ENCODE data around the gene CFAP58. TPM values are rescaled to one million over a fixed set of nuclear protein-coding genes. Genes with fewer than 3 reads are reported as not detected.

CFAP58 gene
- total and polyA plus RNA-seq, 2 donors (not counting 1 experiment from before 2014, with no cell fraction given), result not detected

GRCh38 chr10:104416851-104417250 lies 63.2 kb downstream of the CFAP58 start:
- H3K4me1 ChIP-seq (ENCODE audit: control insufficient read depth in 2 of 2, insufficient read depth in 2 of 2, low read length in 2 of 2), result no peaks in the 10 kb centered on the region
- no peak overlapping the region for H3K4me3 Mint-ChIP-seq
- H3K27me3 Mint-ChIP-seq, result peaks cover 17% of the 10 kb centered on the region
- H3K27me3 ChIP-seq (replicated peaks in 1 of 4; ENCODE audit: control extremely low read depth in 1 of 4, control insufficient read depth in 3 of 4, insufficient read depth in 4 of 4, low read length in 3 of 4), result no peaks in the 10 kb centered on the region
- H4K20me1 ChIP-seq (ENCODE audit: control insufficient read depth, insufficient read depth, low read length, poor library complexity, severe bottlenecking), result no peaks in the 10 kb centered on the region
- H3K4me3 ChIP-seq (ENCODE audit: control extremely low read depth in 1 of 5, extremely low read depth in 1 of 5, insufficient read depth in 1 of 5, low read depth in 2 of 5, low read length in 4 of 5), result no peak overlapping the region
- peaks cover 1% of the 10 kb centered on the region for H3K9me3 Mint-ChIP-seq (ENCODE audit: insufficient read depth)
- POLR2A ChIA-PET, result no interaction called here
- CTCF ChIA-PET, result no interaction called here
- H3K27ac ChIP-seq (ENCODE audit: low read length in 2 of 2), result no peak overlapping the region
- no peaks in the 10 kb centered on the region for H3K9me3 ChIP-seq (ENCODE audit: control extremely low read depth in 1 of 3, control insufficient read depth in 2 of 3, insufficient read depth in 1 of 3, low read length in 2 of 3)
- WGBS (ENCODE audit: insufficient coverage), result 77% methylated on average over 1 of the region's 1 CpG
- no peak overlapping the region for H3K27ac Mint-ChIP-seq
- no peaks in the 10 kb centered on the region for H3K36me3 ChIP-seq (replicated peaks in 1 of 2; ENCODE audit: control extremely low read depth in 1 of 2, control insufficient read depth in 1 of 2, extremely low read depth in 1 of 2, insufficient read depth in 2 of 2, low read length in 1 of 2)
- H3K9ac ChIP-seq (ENCODE audit: low read length), result no peak overlapping the region
- intact Hi-C loops (cut with micrococcal nuclease), result no loop called here
- H3K4me1 Mint-ChIP-seq, result no peaks in the 10 kb centered on the region
- no peak overlapping the region for H3K4me2 ChIP-seq (replicated peaks; ENCODE audit: low read depth, low read length, poor library complexity, severe bottlenecking)
- H3K79me2 ChIP-seq (ENCODE audit: control insufficient read depth, insufficient read depth, low read length), result no peaks in the 10 kb centered on the region
- ATAC-seq (ENCODE audit: low read depth), result no peak
- no peak for DNase-seq
- TF ChIP-seq EZH2 (IDR thresholded peaks at IDR 0.05; ENCODE audit: borderline replicate concordance, insufficient read depth, low read depth, low read length, poor library complexity, severe bottlenecking), result no peak
- no peak for TF ChIP-seq CTCF (IDR thresholded peaks at IDR 0.05)
- no peak overlapping the region for H2AFZ ChIP-seq (ENCODE audit: insufficient read depth, low read depth, low read length, poor library complexity, severe bottlenecking)

DNA sequence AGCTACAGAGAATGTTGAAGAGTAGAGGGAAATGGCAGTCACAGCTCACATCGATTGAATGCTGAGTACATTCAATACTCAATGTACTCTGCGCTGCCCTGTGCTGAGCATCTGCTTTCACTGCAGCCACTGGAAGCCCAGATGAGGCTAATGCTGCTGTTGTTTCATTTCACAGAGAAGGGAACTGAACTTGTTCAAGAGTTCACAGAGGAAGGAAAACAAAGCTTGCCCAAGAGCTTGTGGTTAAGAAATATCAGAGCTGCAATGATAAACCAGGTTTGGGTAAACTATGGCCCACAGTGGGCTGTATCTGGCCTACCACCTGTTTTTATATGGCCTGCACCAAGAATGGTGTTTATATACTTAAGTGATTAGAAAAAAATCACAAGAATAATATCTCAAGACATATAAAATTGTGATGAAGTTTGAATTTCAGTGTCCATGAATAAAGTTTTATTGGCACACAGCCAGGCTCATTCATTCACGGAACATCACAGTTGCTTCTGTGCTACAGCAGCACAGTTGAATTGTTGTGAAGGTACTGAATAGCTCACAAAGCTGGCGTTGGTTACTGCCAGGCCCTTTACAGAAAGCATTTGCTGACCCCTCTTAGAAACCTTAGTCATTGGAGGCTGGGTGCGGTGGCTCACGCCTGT lies 64.1 kb downstream of the CFAP58 start:
- Mint-ChIP-seq H3K27ac (no peak overlapping the region), H3K9me3 (ENCODE audit: insufficient read depth) (peaks cover 1% of the 10 kb centered on the region), H3K4me1 (no peaks in the 10 kb centered on the region), H3K4me3 (no peak overlapping the region), H3K27me3 (peaks cover 15% of the 10 kb centered on the region)
- ATAC-seq (ENCODE audit: low read depth) (no peak), DNase-seq (no peak)
- Histone ChIP-seq H3K9ac (ENCODE audit: low read length) (no peak overlapping the region), H2AFZ (ENCODE audit: insufficient read depth, low read depth, low read length, poor library complexity, severe bottlenecking) (no peak overlapping the region), H3K79me2 (ENCODE audit: control insufficient read depth, insufficient read depth, low read length) (no peaks in the 10 kb centered on the region), H3K27me3 (replicated peaks in 1 of 4; ENCODE audit: control extremely low read depth in 1 of 4, control insufficient read depth in 3 of 4, insufficient read depth in 4 of 4, low read length in 3 of 4) (no peaks in the 10 kb centered on the region), H3K4me3 (ENCODE audit: control extremely low read depth in 1 of 5, extremely low read depth in 1 of 5, insufficient read depth in 1 of 5, low read depth in 2 of 5, low read length in 4 of 5) (no peak overlapping the region), H3K27ac (ENCODE audit: low read length in 2 of 2) (no peak overlapping the region), H3K4me1 (ENCODE audit: control insufficient read depth in 2 of 2, insufficient read depth in 2 of 2, low read length in 2 of 2) (no peaks in the 10 kb centered on the region), H3K4me2 (replicated peaks; ENCODE audit: low read depth, low read length, poor library complexity, severe bottlenecking) (no peak overlapping the region), H3K36me3 (replicated peaks in 1 of 2; ENCODE audit: control extremely low read depth in 1 of 2, control insufficient read depth in 1 of 2, extremely low read depth in 1 of 2, insufficient read depth in 2 of 2, low read length in 1 of 2) (no peaks in the 10 kb centered on the region), H3K9me3 (ENCODE audit: control extremely low read depth in 1 of 3, control insufficient read depth in 2 of 3, insufficient read depth in 1 of 3, low read length in 2 of 3) (no peaks in the 10 kb centered on the region), H4K20me1 (ENCODE audit: control insufficient read depth, insufficient read depth, low read length, poor library complexity, severe bottlenecking) (no peaks in the 10 kb centered on the region)
- TF ChIP-seq CTCF (IDR thresholded peaks at IDR 0.05) (no peak), EZH2 (IDR thresholded peaks at IDR 0.05; ENCODE audit: borderline replicate concordance, insufficient read depth, low read depth, low read length, poor library complexity, severe bottlenecking) (no peak)
- intact Hi-C loops (cut with micrococcal nuclease), result no loop called here
- POLR2A ChIA-PET, result no interaction called here
- CTCF ChIA-PET, result no interaction called here
- WGBS (ENCODE audit: insufficient coverage), result 58% methylated on average over 6 of the region's 6 CpGs

All from B cell (primary cell).